Ascending aorta (tissue), 2 donors: Measurements from ENCODE around the gene ADGRD2. TPM values are rescaled to one million over a fixed set of nuclear protein-coding genes. Genes with fewer than 3 reads are reported as not detected.

ENCODE experiments used
- DNase-seq, 2 donors: peaks; one replicate each; pipeline ENCODE4 v3.0.0-alpha.2; 2019; ENCODE audit warnings: low spot score in 2 of 2
- H3K27ac ChIP-seq, 2 donors: fragments of 200-600 bp; sonication (generic); one replicate each; pipeline ENCODE4 v1.5.1; 2016 to 2017; ENCODE audit warnings: mild to moderate bottlenecking in 1 of 2
- H3K27me3 ChIP-seq: fragments of 200-600 bp; sonication (generic); one replicate; pipeline ENCODE4 v1.5.1; 2017
- H3K36me3 ChIP-seq, 2 donors: fragments of 200-600 bp; sonication (generic); one replicate each; pipeline ENCODE4 v1.5.1; 2016
- H3K4me1 ChIP-seq, 2 donors: fragments of 200-600 bp; sonication (generic); one replicate each; pipeline ENCODE4 v1.5.1; 2016 to 2017; ENCODE audit warnings: mild to moderate bottlenecking in 1 of 2
- H3K4me3 ChIP-seq, 2 donors: fragments of 200-600 bp; sonication (generic); one replicate each; pipeline ENCODE4 v1.5.1; 2016 to 2017; ENCODE audit warnings: mild to moderate bottlenecking in 1 of 2
- H3K9me3 ChIP-seq, 2 donors: fragments of 200-600 bp; sonication (generic); one replicate each; pipeline ENCODE4 v1.5.1; 2016
- CTCF ChIP-seq, 3 experiments: fragments of 200-600 bp in 2 of 3; fragments of 450-650 bp in 1 of 3; sonication (generic) in 2 of 3; IDR thresholded peaks; one replicate each; pipeline ENCODE4 v1.5.1; 2016 to 2019; ENCODE audit warnings: antibody characterized with exemption in 3 of 3, mild to moderate bottlenecking in 1 of 3, moderate library complexity in 1 of 3
- intact Hi-C: fragments of 100-400 bp; cut with DNase I; formaldehyde crosslinking; loops from one replicate; pipeline ENCODE4 v1.15.1; 2023
- total RNA-seq: library from RNA; depleted of rRNA; stranded (reverse); fragments of >200 nt; gene quantifications from one replicate; pipeline ENCODE4 v1.1.0, GENCODE V29; 2016

ADGRD2 gene
- total RNA-seq, 1 donor from 2014 or later: not detected

- intact Hi-C loops: no loop called here
- Histone ChIP-seq H3K27me3 (no peaks in the 10 kb centered on the region), H3K27ac (no peak overlapping the region)
These were observed 41.1 kb downstream of the ADGRD2 start for GRCh38 chr9:124491049-124491975.

GRCh38 chr9:124492818-124493217 is 42.6 kb downstream of the ADGRD2 start:
- no peak for DNase-seq
- no peaks in the 10 kb centered on the region for H3K27me3 ChIP-seq

More at GRCh38 chr9:124491049-124491975, 41.1 kb downstream of the ADGRD2 start:
- Histone ChIP-seq H3K36me3 (no peaks in the 10 kb centered on the region), H3K4me1 (no peaks in the 10 kb centered on the region), H3K4me3 (no peak overlapping the region), H3K9me3 (no peaks in the 10 kb centered on the region)
- no peak for DNase-seq
- TF ChIP-seq CTCF (IDR thresholded peaks at IDR 0.05): no peak

GRCh38 chr9:124493218-124493617 is 43.0 kb downstream of the ADGRD2 start:
- no peaks in the 10 kb centered on the region for H3K9me3 ChIP-seq
- H3K4me1 ChIP-seq: no peaks in the 10 kb centered on the region
- H3K27me3 ChIP-seq: no peaks in the 10 kb centered on the region
- no peak for DNase-seq
- TF ChIP-seq CTCF (IDR thresholded peaks at IDR 0.05): no peak
- no peak overlapping the region for H3K4me3 ChIP-seq
- H3K27ac ChIP-seq: no peak overlapping the region
- no peaks in the 10 kb centered on the region for H3K36me3 ChIP-seq
- intact Hi-C loops: no loop called here

More at GRCh38 chr9:124492818-124493217, 42.6 kb downstream of the ADGRD2 start:
- Histone ChIP-seq H3K4me3 (no peak overlapping the region), H3K36me3 (no peaks in the 10 kb centered on the region), H3K9me3 (no peaks in the 10 kb centered on the region), H3K4me1 (no peaks in the 10 kb centered on the region), H3K27ac (no peak overlapping the region)
- TF ChIP-seq CTCF (IDR thresholded peaks at IDR 0.05): no peak
- intact Hi-C loops: no loop called here

GRCh38 chr9:124493794-124494479 is 43.7 kb downstream of the ADGRD2 start:
- intact Hi-C loops: no loop called here
- TF ChIP-seq CTCF (IDR thresholded peaks at IDR 0.05): no peak

GRCh38 chr9:124495126-124496074 is 45.1 kb downstream of the ADGRD2 start:
- TF ChIP-seq CTCF (IDR thresholded peaks at IDR 0.05): no peak
- intact Hi-C loops: no loop called here
- no peaks in the 10 kb centered on the region for H3K9me3 ChIP-seq
- H3K27me3 ChIP-seq: no peaks in the 10 kb centered on the region
- H3K27ac ChIP-seq: no peak overlapping the region
- H3K36me3 ChIP-seq: no peaks in the 10 kb centered on the region
- no peak for DNase-seq
- no peaks in the 10 kb centered on the region for H3K4me1 ChIP-seq
- no peak overlapping the region for H3K4me3 ChIP-seq

More at GRCh38 chr9:124493794-124494479, 43.7 kb downstream of the ADGRD2 start:
- DNase-seq: no peak
- Histone ChIP-seq H3K27me3 (no peaks in the 10 kb centered on the region), H3K4me3 (no peak overlapping the region), H3K4me1 (no peaks in the 10 kb centered on the region), H3K27ac (no peak overlapping the region), H3K9me3 (no peaks in the 10 kb centered on the region), H3K36me3 (no peaks in the 10 kb centered on the region)
